Measurements from ENCODE around the gene AP1S1.
A peak's percentile ranks its signal among the peaks of the same experiment; 100 is the strongest.
"Not testable (repeated sequence)": the region's sequence is repeated elsewhere in the genome, so short reads cannot be mapped to it uniquely, and the experiment has no call there.

The AP1S1 gene

DNA sequence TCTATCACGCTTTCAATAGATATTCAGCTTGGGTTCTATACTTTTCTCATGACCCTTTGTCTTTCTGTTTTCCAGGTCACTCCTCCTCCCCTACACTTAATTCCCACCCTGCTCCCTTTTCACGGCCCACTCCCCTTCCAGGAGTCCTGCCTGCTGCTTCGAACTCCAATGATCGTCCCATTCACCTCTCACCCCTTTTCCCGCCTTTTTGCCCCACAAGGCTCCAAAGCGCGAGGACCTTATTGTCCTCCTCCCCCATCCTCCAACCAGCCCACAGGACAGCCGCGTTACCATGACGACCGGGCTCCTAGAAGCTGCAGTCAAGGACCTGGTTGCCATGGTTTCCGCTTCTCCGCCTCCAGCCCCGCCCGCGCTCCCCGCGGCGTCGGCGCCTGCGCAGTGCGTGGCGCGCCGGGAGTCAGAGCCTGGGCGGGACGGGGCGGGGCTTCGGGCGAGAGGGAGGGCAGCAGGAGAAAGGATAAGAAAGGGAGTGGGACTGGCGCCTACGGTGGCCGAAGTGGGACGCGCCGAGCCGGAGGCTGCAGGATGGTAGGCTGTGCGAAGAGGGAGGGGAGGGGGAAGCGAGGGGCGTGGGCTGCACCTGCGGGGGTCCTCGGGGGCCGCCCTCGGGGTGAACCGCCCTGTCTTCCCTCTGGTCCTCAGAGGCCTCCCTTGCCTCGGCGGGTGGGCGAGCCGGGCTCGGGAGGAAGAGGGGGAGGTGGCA, at the start of gene AP1S1:
AP1S1 (plus strand) TSS at position 508 of the 724 bp plus-strand sequence; CDS start at position 547, 39 bp downstream.
- peak; percentile 83 to 94 for DNase-seq

DNA sequence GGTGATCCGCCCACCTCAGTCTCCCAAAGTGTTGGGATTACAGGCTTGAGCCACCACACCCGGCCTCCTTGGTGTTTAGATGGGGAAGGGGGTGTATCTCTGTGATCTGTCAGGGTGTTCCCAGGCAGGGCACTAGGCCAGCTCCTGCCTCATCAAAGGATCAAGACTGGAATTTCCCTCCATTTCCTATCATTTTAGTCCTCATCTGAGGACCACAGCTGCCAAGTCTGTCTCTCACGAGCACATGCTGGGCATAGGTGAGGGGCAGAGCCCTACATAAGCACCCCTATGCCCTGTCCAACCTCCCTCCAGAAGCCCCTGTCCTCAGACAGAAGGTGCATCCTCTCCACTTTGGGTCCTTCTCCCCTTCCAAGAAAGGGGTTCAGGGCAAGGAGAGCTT, 49.5 kb upstream of the AP1S1 start:
- no peak for DNase-seq

GRCh38 chr7:101105248-101105647, 49.0 kb upstream of the AP1S1 start:
- DNase-seq: not testable (repeated sequence)

- peak in 1 of 2 donors; percentile 44 for DNase-seq
Measured at GRCh38 chr7:101106386-101106785, 47.9 kb upstream of the AP1S1 start.

DNA sequence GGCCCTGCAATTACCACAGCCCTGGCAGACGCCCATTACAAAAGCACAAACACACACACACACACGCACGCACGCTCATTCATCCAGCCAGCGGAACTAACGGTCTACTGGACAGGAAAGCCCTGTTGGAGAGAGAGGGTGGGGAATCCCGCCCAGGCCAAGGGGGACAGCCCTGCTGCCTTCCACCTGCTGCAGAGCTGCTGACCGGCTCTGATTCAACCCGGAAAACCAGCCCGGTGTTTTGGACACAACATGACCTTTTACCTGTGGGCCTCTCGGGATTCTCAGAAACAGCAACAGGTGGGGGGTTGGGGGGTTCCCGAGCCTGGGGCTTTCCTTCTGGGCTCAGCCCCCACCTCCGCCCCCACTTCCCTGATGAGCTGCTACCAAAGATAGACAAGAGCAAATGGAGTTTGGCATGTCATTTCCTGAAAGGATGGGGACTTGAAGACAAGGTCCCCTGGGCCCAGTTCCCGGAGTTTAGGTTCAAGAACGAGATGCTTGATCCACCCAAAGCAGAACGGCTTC, 45.9 kb upstream of the AP1S1 start:
- DNase-seq: peak; percentile 93 to 98

- DNase-seq: no peak
Measured at GRCh38 chr7:101108961-101109360, 45.3 kb upstream of the AP1S1 start.

- DNase-seq: no peak
Measured at GRCh38 chr7:101109368-101109767, 44.9 kb upstream of the AP1S1 start.

GRCh38 chr7:101111261-101111660, 43.0 kb upstream of the AP1S1 start:
- no peak for DNase-seq

GRCh38 chr7:101112233-101112632, 42.0 kb upstream of the AP1S1 start:
- no peak for DNase-seq

DNA sequence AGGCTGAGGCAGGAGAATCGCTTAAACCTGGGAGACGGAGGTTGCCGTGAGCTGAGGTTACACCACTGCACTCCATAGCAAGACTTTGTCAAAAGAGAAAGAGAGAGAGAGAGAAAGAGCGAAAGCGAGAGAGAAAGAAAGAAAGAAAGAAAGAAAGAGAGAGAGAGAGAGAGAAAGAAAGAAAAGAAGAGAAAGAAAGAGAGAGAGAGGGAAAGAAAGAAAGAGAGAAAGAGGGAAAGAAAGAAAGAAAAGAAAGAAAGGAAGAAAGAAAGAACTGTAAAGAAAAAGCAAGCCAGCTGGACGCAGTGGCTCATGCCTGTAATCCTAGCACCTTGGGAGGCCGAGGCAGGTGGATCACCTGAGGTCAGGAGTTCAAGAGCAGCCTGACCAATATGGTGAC, 41.1 kb upstream of the AP1S1 start:
- DNase-seq: not testable (repeated sequence)

DNA sequence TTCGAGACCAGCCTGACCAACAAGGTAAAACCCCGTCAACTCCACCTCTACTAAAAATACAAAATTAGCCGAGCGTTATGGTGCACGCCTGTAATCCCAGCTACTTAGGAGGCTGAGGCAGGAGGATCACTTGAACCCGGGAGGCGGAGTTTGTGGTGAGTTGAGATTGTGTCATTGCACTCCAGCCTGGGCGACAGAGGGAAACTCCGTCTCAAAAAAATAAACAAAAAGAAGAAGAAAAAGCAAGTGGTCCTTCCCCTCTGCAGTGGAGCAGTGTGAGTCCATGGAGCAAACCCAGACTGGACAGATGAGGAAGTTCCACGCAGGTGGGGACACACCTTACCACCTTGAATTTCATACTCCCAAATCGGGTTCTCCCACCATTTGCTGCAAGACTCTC, 40.4 kb upstream of the AP1S1 start:
- DNase-seq: peak; percentile 36 to 60

GRCh38 chr7:101114492-101114891, 39.8 kb upstream of the AP1S1 start:
- no peak for DNase-seq

DNA sequence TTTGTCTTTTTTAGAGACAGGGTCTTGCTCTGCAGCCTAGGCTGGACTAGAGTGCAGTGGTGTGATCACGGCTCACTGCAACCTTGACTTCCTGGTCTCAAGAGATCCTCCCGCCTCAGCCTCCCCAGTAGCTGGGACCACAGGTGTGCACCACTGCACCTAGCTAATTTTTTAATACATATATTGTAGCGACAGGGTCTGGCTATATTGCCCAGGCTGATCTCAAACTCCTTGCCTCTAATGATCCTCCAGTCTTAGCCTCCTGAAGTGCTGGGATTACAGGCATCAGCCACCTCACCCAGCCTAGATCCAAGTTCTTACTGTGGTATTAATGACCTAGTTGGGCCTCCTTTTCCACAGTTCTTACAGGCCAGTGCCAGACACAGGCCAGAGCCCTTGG, 39.1 kb upstream of the AP1S1 start:
- no peak for DNase-seq

DNA sequence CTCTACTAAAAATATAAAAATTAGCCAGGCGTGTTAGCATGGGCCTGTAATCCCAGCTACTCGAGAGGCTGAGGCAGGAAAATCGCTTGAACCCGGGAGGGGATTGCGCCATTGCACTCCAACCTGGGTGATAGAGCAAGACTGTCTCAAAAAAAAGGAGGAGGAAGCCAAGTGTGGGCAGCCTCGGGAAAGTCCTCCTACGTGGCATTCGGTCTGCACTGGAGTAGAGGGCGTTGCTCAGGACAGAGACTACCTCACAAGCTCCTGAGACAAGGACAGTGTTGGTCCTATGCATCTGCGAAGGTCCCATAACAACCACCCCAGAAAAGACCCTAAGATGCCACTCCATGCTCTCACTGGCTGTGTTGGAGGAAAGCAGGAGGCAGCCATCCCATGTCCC, 37.4 kb upstream of the AP1S1 start:
- DNase-seq: peak in 1 of 2 donors; percentile 44

DNA sequence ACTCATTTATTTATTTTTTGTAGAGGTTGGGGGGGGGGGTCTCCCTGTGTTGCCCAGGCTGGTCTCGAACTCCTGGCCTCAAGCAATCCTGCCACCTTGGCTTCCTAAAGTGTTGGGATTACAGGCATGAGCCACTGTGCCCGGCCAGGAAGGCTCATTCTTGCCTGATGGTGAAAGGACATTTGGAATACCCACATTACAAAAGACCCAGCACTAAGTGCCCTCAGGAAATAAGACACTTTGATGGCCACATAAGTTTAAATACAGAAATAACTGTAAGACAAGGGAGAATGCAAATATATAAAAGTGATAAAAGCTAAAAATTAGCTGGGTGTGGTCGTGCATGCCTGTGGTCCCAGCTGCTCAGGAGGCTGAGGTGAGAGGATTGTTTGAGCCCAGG, 35.4 kb upstream of the AP1S1 start:
- DNase-seq: no peak

GRCh38 chr7:101119876-101120275, 34.4 kb upstream of the AP1S1 start:
- DNase-seq: no peak

DNA sequence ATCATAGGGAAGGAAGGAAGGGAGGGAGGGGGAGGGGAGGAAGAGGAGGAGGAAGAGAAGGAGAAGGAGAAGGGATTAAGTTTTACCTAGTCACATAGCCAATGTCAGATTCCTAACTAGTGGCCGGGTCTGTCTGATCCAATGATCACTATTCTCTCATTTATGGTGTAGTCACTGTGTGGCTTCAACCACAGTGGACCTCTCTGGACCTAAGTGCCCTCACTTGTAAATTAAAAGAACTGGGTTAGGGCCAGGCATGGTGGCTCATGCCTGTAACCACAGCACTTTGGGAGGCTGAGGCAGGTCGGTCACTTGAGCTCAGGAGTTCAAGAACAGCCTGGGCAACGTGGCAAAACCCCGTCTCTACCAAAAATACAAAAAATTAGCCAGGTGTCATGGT, 34.0 kb upstream of the AP1S1 start:
- DNase-seq: no peak

DNA sequence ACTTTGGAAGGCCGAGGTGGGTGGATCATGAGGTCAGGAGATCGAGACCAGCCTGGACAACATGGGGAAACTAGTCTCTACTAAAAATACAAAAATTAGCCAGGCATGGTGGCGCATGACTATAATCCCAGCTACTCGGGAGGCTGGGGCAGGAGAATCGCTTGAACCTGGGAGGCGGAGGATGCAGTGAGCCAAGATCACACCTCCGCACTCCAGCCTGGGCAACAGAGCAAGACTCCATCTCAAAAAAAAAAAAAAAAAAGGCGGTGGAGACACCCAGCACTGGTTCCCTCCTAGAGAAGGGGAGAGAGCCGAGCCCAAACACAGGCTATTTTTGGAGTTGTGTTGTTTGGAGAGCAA, 32.7 kb upstream of the AP1S1 start:
- not testable (repeated sequence) for DNase-seq

DNA sequence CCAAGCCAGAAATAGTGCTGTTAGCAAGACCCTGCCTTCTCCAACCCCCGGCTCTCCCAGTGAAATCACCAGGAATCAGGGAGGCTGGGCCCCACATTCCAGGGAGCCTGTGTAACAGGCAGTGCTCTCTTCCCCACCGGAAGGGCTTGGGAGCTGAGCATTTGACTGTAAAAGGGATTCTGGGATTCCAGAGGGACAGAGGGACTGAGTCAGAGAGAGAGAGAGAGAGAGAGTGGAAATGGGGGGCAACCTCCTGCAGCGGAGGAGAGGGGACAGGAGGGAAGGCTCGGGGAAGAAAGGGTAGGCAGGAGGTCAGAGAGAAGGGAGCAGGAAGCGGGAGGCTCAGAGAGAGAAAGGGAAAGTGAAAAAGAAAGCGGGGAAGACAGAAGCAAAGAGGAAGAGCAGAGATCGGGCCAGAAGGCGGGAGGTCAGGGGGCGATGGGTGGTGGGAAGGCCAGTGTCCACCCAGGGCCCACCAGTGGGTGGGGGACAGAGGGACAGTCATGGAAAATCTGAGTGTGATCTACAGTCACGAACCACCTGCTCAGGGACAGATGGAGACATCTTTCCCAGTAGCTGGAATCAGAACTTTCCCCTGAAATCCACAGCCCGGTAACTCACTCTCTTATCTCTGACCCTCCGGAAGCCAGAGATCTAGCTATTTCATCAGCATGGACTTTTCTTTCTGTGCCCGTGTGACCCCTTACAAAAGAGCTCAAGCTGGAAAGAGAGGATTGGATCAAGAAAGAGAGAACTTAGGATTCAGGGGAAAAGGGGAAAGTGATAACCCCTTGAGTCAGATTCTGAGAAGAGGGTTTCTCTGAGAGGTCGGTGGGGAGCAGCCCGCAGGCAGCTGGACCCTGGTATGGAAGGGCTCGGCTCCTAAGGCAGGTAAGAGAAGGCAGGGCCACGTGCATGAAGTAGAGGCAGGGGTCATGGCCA, 32.0 kb upstream of the AP1S1 start:
- peak; percentile 80 to 87 for DNase-seq

DNA sequence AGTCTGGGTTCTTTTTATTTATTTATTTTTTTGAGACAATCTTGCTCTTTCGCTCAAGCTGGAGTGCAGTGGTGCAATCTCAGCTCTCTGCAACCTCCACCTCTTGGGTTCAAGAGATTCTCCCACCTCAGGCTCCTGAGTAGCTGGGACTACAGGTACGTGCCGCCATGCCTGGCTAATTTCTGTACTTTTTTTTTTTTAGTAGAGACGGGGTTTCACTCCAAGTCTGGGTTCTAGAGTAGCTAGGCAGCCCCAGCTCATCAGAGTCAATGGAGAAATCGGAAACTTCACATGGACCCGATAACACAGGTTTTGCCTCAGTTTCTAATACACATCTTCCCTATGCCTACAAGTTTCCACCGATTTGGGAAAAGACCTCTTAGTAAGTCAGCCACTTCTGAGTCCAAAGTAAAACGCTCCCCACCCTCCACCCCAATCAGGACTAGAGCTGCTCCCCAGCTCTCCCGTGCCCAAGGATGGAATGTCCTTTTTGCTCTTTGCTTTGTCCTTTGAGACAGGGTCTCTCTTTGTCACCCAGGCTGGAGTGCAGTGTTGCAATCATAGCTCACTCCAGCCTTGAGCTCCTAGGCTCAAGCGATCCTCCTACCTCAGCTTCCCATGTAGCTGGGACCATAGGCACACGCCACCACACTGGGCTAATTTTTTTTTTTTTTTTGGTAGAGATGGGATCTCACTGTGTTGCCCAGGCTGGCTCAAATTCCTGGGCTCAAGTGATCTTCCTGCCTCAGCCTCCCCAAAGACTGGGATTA, 31.2 kb upstream of the AP1S1 start:
- DNase-seq: no peak

GRCh38 chr7:101123703-101124068, 30.6 kb upstream of the AP1S1 start:
- no peak for DNase-seq

- peak; percentile 53 to 70 for DNase-seq
Measured at GRCh38 chr7:101124376-101125056, 29.8 kb upstream of the AP1S1 start.

Measured in inflammatory macrophage treated with lipopolysaccharide for 1 hour (primary cell).